ENCODE measurements around the gene CXCL16. TPM values are rescaled to one million over a fixed set of nuclear protein-coding genes. Genes with fewer than 3 reads are reported as not detected.

CXCL16 gene
- total and polyA plus RNA-seq, 2 of the 13 experiments (the other 11 are each of a cell fraction or from before 2014, with no cell fraction given) = 9.4 to 101 TPM

DNA sequence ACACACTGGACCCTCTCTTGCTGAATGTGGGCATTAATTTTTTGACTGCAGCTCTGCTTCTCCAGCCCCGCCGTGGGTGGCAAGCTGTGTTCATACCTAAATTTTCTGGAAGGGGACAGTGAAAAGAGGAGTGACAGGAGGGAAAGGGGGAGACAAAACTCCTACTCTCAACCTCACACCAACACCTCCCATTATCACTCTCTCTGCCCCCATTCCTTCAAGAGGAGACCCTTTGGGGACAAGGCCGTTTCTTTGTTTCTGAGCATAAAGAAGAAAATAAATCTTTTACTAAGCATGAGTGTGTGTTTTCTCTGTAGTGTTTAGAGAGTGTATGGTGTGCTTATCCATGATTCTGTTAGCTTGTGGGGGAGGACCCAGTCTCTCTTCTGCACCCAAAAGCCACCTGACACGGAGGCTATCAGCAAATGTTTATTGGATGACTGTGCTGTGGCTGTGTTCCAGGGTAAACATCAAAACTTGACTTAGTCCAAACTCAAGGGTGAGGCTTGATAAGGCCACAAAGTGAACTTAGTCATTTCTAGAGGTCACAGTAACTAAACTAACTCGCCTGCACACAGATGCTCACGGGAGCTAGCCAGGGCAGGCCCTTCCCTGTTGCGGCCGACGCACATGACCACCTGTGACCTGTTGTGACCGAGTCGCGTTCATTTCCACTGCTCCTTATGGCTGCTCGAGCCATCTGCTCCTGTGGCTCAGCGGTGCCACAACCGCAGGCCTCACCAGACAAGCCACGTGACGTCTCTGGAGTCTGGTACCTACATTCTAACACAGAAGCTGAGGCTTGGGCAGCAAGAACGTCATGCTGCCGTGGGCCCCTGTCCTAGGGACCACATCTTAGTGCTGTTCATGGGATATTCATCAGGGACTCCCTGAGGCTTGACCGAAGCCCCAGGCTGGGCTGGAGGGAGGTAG lies 18.3 kb downstream of the CXCL16 start (continued):
- TF ChIP-seq ZHX1 (CRISPR knock-in tag; IDR thresholded peaks at IDR 0.05; ENCODE audit: low read depth) (peak; percentile 83), ZBTB4 (CRISPR knock-in tag; IDR thresholded peaks at IDR 0.05; ENCODE audit: borderline replicate concordance) (no peak), ZNF816 (CRISPR knock-in tag; IDR thresholded peaks at IDR 0.05; ENCODE audit: borderline replicate concordance) (no peak), HDAC2 (CRISPR knock-in tag; IDR thresholded peaks at IDR 0.05) (peak; percentile 72), ZBTB1 (CRISPR knock-in tag; IDR thresholded peaks at IDR 0.05; ENCODE audit: borderline replicate concordance) (no peak), HOXA7 (CRISPR knock-in tag; IDR thresholded peaks at IDR 0.05) (no peak), DDIT3 (CRISPR knock-in tag; IDR thresholded peaks at IDR 0.05) (no peak), HIVEP1 (CRISPR knock-in tag; IDR thresholded peaks at IDR 0.05) (no peak), ZSCAN29 (CRISPR knock-in tag; conservative IDR thresholded peaks at IDR 0.05) (no peak), TBL1XR1 (IDR thresholded peaks at IDR 0.05; ENCODE audit: borderline replicate concordance, low read length, partially characterized antibody) (peak; percentile 23), SSRP1 (CRISPR knock-in tag; IDR thresholded peaks at IDR 0.05) (no peak), SYNCRIP (IDR thresholded peaks at IDR 0.05; ENCODE audit: insufficient read depth, low read depth, low read length) (no peak), MAFG (CRISPR knock-in tag; IDR thresholded peaks at IDR 0.05) (no peak), SIN3B (IDR thresholded peaks at IDR 0.05; ENCODE audit: low read length) (no peak), TAF1 (CRISPR knock-in tag; IDR thresholded peaks at IDR 0.05) (peak; percentile 44; the same call in 1 of the 2 replicates), FOXA3 (CRISPR knock-in tag; IDR thresholded peaks at IDR 0.05) (peak; percentile 97), ZSCAN25 (CRISPR knock-in tag; IDR thresholded peaks at IDR 0.05) (no peak)
- TF ChIP-seq, protein P1, sequence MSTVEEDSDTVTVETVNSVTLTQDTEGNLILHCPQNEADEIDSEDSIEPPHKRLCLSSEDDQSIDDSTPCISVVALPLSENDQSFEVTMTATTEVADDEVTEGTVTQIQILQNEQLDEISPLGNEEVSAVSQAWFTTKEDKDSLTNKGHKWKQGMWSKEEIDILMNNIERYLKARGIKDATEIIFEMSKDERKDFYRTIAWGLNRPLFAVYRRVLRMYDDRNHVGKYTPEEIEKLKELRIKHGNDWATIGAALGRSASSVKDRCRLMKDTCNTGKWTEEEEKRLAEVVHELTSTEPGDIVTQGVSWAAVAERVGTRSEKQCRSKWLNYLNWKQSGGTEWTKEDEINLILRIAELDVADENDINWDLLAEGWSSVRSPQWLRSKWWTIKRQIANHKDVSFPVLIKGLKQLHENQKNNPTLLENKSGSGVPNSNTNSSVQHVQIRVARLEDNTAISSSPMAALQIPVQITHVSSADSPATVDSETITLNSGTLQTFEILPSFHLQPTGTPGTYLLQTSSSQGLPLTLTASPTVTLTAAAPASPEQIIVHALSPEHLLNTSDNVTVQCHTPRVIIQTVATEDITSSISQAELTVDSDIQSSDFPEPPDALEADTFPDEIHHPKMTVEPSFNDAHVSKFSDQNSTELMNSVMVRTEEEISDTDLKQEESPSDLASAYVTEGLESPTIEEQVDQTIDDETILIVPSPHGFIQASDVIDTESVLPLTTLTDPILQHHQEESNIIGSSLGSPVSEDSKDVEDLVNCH (CRISPR knock-in tag; IDR thresholded peaks at IDR 0.05) = no peak
- TF ChIP-seq, protein P2, sequence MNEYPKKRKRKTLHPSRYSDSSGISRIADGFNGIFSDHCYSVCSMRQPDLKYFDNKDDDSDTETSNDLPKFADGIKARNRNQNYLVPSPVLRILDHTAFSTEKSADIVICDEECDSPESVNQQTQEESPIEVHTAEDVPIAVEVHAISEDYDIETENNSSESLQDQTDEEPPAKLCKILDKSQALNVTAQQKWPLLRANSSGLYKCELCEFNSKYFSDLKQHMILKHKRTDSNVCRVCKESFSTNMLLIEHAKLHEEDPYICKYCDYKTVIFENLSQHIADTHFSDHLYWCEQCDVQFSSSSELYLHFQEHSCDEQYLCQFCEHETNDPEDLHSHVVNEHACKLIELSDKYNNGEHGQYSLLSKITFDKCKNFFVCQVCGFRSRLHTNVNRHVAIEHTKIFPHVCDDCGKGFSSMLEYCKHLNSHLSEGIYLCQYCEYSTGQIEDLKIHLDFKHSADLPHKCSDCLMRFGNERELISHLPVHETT (CRISPR knock-in tag; conservative IDR thresholded peaks at IDR 0.05) = no peak

Measured in HepG2 (cell line).